CD4-positive, CD25-positive, alpha-beta regulatory T cell (primary cell): ENCODE measurements around the gene PPP4R2. TPM values are rescaled to one million over a fixed set of nuclear protein-coding genes. Genes with fewer than 3 reads are reported as not detected.

Source experiments
- ATAC-seq, 2 donors: fragments of 150-1000 bp; cut with Tn5 transposase; one replicate each; pipeline ENCODE4 v1.10.0; 2021; ENCODE audit warnings: low read depth in 2 of 2, moderate number of reproducible peaks in 2 of 2, moderate library complexity in 1 of 2
- DNase-seq, 3 donors: peaks; one replicate each; pipeline versions ENCODE4 v3.0.0 to v3.0.0-alpha.2; 2012 to 2022; ENCODE audit warnings: mixed read lengths in 1 of 3
- H3K27ac ChIP-seq: one replicate; pipeline ENCODE4 v1.7.0; 2013; ENCODE audit warnings: mild to moderate bottlenecking, low read length; ENCODE audit not compliant: insufficient read depth, poor library complexity, severe bottlenecking
- H3K27me3 ChIP-seq: one replicate; pipeline ENCODE4 v1.7.0; 2013; ENCODE audit warnings: low read length; ENCODE audit not compliant: control insufficient read depth, insufficient read depth
- H3K36me3 ChIP-seq: one replicate; pipeline ENCODE4 v1.7.0; 2013; ENCODE audit warnings: mild to moderate bottlenecking, low read length, moderate library complexity; ENCODE audit not compliant: control insufficient read depth, insufficient read depth
- H3K4me1 ChIP-seq: 2 replicates; pipeline ENCODE4 v1.7.0; 2013; ENCODE audit warnings: mild to moderate bottlenecking, low read length; ENCODE audit not compliant: insufficient read depth, control insufficient read depth, poor library complexity, severe bottlenecking
- H3K4me3 ChIP-seq: one replicate; pipeline ENCODE4 v1.7.0; 2013; ENCODE audit warnings: low read depth, mild to moderate bottlenecking, low read length, moderate library complexity
- H3K9me3 ChIP-seq, 2 experiments: 1 replicate in 1 of 2; 2 replicates in 1 of 2; pipeline ENCODE4 v1.7.0; 2013; ENCODE audit warnings: low read length in 2 of 2, mild to moderate bottlenecking in 1 of 2, moderate library complexity in 1 of 2; ENCODE audit not compliant: control insufficient read depth in 2 of 2
- H3K27ac Mint-ChIP-seq, 3 donors: one replicate each; pipeline ENCODE4 v1.8.0; 2020 to 2022; ENCODE audit warnings: mild to moderate bottlenecking in 3 of 3, mixed read lengths in 3 of 3, moderate library complexity in 2 of 3
- H3K27me3 Mint-ChIP-seq: one replicate; pipeline ENCODE4 v1.8.0; 2022; ENCODE audit warnings: mild to moderate bottlenecking, mixed read lengths
- H3K36me3 Mint-ChIP-seq: one replicate; pipeline ENCODE4 v1.8.0; 2020; ENCODE audit warnings: mixed read lengths
- H3K4me1 Mint-ChIP-seq, 4 donors: one replicate each; pipeline ENCODE4 v1.8.0; 2020 to 2022; ENCODE audit warnings: mixed read lengths in 4 of 4, mild to moderate bottlenecking in 1 of 4
- H3K4me3 Mint-ChIP-seq, 4 donors: one replicate each; pipeline ENCODE4 v1.8.0; 2020 to 2022; ENCODE audit warnings: mild to moderate bottlenecking in 4 of 4, mixed read lengths in 4 of 4, moderate library complexity in 3 of 4
- H3K9me3 Mint-ChIP-seq, 7 donors: one replicate each; pipeline ENCODE4 v1.8.0; 2020 to 2022; ENCODE audit warnings: mixed read lengths in 7 of 7, mild to moderate bottlenecking in 3 of 7, moderate library complexity in 2 of 7
- polyA plus RNA-seq, 4 donors: library from polyadenylated mRNA; unstranded; fragments of 300-500 nt; fragmentation: Illumina TruSeq; gene quantifications; one replicate each; pipeline ENCODE4 v1.2.3, GENCODE V29; 2021
- total RNA-seq: library from RNA; stranded (reverse); gene quantifications from one replicate; pipeline ENCODE4 v1.2.3, GENCODE V29; 2022

Gene PPP4R2
- total and polyA plus RNA-seq, 5 donors from 2014 or later, result 39.1 to 98.4 (median 51.7) TPM

- ATAC-seq (no peak), DNase-seq (no peak)
- Histone ChIP-seq H3K4me1 (peaks cover 5% of the 10 kb centered on the region), H3K4me3 (no peak overlapping the region), H3K36me3 (no peaks in the 10 kb centered on the region), H3K27me3 (no peaks in the 10 kb centered on the region), H3K9me3 (no peaks in the 10 kb centered on the region), H3K27ac (no peak overlapping the region)
- Mint-ChIP-seq H3K27ac (no peak overlapping the region), H3K27me3 (no peaks in the 10 kb centered on the region), H3K9me3 (no peaks in the 10 kb centered on the region), H3K36me3 (no peaks in the 10 kb centered on the region), H3K4me1 (peaks cover 0 to 16% (median 6%) of the 10 kb centered on the region in 4 donors), H3K4me3 (no peak overlapping the region)
Measured at GRCh38 chr3:72970942-72971341, 25.7 kb upstream of the PPP4R2 start.

- Mint-ChIP-seq H3K27me3 (no peaks in the 10 kb centered on the region), H3K27ac (peak overlapping the region in 1 of 3 donors; percentile 54), H3K9me3 (peaks cover 0 to 4% (median 0%) of the 10 kb centered on the region in 7 donors), H3K4me3 (no peak overlapping the region), H3K36me3 (no peaks in the 10 kb centered on the region), H3K4me1 (peaks cover 6 to 9% (median 8%) of the 10 kb centered on the region in 4 donors)
- no peak overlapping the region for H3K4me3 ChIP-seq
- DNase-seq (no peak), ATAC-seq (no peak)
- no peaks in the 10 kb centered on the region for H3K27me3 ChIP-seq
- H3K36me3 ChIP-seq, result no peaks in the 10 kb centered on the region
- no peak overlapping the region for H3K27ac ChIP-seq
- H3K4me1 ChIP-seq, result no peaks in the 10 kb centered on the region
- no peaks in the 10 kb centered on the region for H3K9me3 ChIP-seq
Measured at GRCh38 chr3:72972706-72973030, 23.9 kb upstream of the PPP4R2 start.

GRCh38 chr3:72973031-72973723, 23.4 kb upstream of the PPP4R2 start:
- Mint-ChIP-seq H3K27me3 (no peaks in the 10 kb centered on the region), H3K4me1 (peaks cover 6 to 10% (median 8%) of the 10 kb centered on the region in 4 donors), H3K9me3 (peaks cover 0 to 4% (median 0%) of the 10 kb centered on the region in 7 donors), H3K4me3 (no peak overlapping the region), H3K27ac (peak overlapping the region in 2 of 3 donors; percentile 54 to 66), H3K36me3 (no peaks in the 10 kb centered on the region)
- H3K27me3 ChIP-seq, result no peaks in the 10 kb centered on the region
- DNase-seq (no peak), ATAC-seq (no peak)
- no peaks in the 10 kb centered on the region for H3K4me1 ChIP-seq
- H3K27ac ChIP-seq, result no peak overlapping the region
- no peaks in the 10 kb centered on the region for H3K36me3 ChIP-seq
- H3K9me3 ChIP-seq, result no peaks in the 10 kb centered on the region
- no peak overlapping the region for H3K4me3 ChIP-seq

GRCh38 chr3:72973786-72974185, 22.8 kb upstream of the PPP4R2 start:
- H3K4me1 Mint-ChIP-seq, result peaks cover 6 to 10% (median 8%) of the 10 kb centered on the region in 4 donors
- peaks cover 0 to 4% (median 0%) of the 10 kb centered on the region in 7 donors for H3K9me3 Mint-ChIP-seq
- H3K4me3 Mint-ChIP-seq, result no peak overlapping the region

GRCh38 chr3:72974956-72975355, 21.7 kb upstream of the PPP4R2 start:
- Mint-ChIP-seq H3K27ac (no peak overlapping the region), H3K9me3 (peaks cover 0 to 4% (median 0%) of the 10 kb centered on the region in 7 donors), H3K4me3 (no peak overlapping the region), H3K27me3 (peaks cover 1% of the 10 kb centered on the region), H3K4me1 (peaks cover 6 to 12% (median 8%) of the 10 kb centered on the region in 4 donors), H3K36me3 (no peaks in the 10 kb centered on the region)
- Histone ChIP-seq H3K27ac (no peak overlapping the region), H3K36me3 (no peaks in the 10 kb centered on the region), H3K9me3 (no peaks in the 10 kb centered on the region), H3K4me1 (no peaks in the 10 kb centered on the region), H3K4me3 (no peak overlapping the region), H3K27me3 (no peaks in the 10 kb centered on the region)
- DNase-seq, result no peak
- no peak for ATAC-seq

More at GRCh38 chr3:72973786-72974185, 22.8 kb upstream of the PPP4R2 start:
- Mint-ChIP-seq H3K36me3 (no peaks in the 10 kb centered on the region), H3K27ac (no peak overlapping the region), H3K27me3 (no peaks in the 10 kb centered on the region)
- H3K4me3 ChIP-seq, result no peak overlapping the region
- H3K27ac ChIP-seq, result no peak overlapping the region
- no peaks in the 10 kb centered on the region for H3K4me1 ChIP-seq
- H3K36me3 ChIP-seq, result no peaks in the 10 kb centered on the region
- H3K9me3 ChIP-seq, result no peaks in the 10 kb centered on the region
- no peak for DNase-seq
- no peak for ATAC-seq
- H3K27me3 ChIP-seq, result no peaks in the 10 kb centered on the region

GRCh38 chr3:72976281-72976741, 20.3 kb upstream of the PPP4R2 start:
- no peak overlapping the region for H3K27ac ChIP-seq
- Mint-ChIP-seq H3K36me3 (no peaks in the 10 kb centered on the region), H3K27ac (no peak overlapping the region), H3K27me3 (peaks cover 7% of the 10 kb centered on the region), H3K4me1 (peaks cover 6 to 15% (median 8%) of the 10 kb centered on the region in 4 donors), H3K9me3 (peaks cover 0 to 4% (median 0%) of the 10 kb centered on the region in 7 donors), H3K4me3 (no peak overlapping the region)
- DNase-seq, result no peak
- no peak overlapping the region for H3K4me3 ChIP-seq
- H3K36me3 ChIP-seq, result no peaks in the 10 kb centered on the region
- no peaks in the 10 kb centered on the region for H3K4me1 ChIP-seq
- no peak for ATAC-seq
- H3K9me3 ChIP-seq, result no peaks in the 10 kb centered on the region
- no peaks in the 10 kb centered on the region for H3K27me3 ChIP-seq

GRCh38 chr3:72977060-72977808, 19.4 kb upstream of the PPP4R2 start:
- Histone ChIP-seq H3K9me3 (no peaks in the 10 kb centered on the region), H3K27ac (no peak overlapping the region), H3K36me3 (no peaks in the 10 kb centered on the region), H3K27me3 (no peaks in the 10 kb centered on the region), H3K4me3 (no peak overlapping the region), H3K4me1 (no peaks in the 10 kb centered on the region)
- Mint-ChIP-seq H3K36me3 (no peaks in the 10 kb centered on the region), H3K4me1 (peaks cover 5 to 15% (median 7%) of the 10 kb centered on the region in 4 donors), H3K27ac (no peak overlapping the region), H3K4me3 (peak overlapping the region in 1 of 4 donors; percentile 66), H3K9me3 (peaks cover 0 to 4% (median 0%) of the 10 kb centered on the region in 7 donors), H3K27me3 (peaks cover 7% of the 10 kb centered on the region)
- DNase-seq (peak in 1 of 3 donors; percentile 29), ATAC-seq (no peak)
